Stimulated activated CD8-positive, alpha-beta memory T cell treated with anti-CD3 and anti-CD28 coated beads, Interleukin-15, amount 100 ng/mL, for 1 hour (primary cell): ENCODE data around the gene FOXE1.

ENCODE experiments used
- DNase-seq: peaks from one replicate; pipeline ENCODE4 v3.0.0-alpha.2; 2020; ENCODE audit warnings: low read depth

FOXE1 gene

DNA sequence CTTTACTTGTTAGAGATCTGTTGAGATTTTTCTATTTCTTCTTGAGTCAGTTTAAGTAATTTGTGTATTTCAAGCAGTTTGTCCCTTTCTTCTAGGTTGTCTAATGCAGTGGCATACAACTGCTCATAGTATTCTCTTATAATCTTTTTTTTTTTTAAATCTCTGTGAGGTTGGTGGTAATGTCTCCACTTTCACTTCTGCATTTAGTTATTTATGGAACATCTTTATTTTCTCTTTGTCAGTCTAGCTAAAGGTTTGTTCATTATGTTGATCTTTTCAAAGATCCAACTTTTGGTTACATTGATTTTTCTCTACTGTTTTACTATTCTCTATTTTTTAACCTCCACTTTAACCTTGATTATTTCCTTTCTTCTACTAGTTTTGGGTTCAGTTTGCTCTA is 13.8 kb downstream of the FOXE1 start:
- no peak for DNase-seq

DNA sequence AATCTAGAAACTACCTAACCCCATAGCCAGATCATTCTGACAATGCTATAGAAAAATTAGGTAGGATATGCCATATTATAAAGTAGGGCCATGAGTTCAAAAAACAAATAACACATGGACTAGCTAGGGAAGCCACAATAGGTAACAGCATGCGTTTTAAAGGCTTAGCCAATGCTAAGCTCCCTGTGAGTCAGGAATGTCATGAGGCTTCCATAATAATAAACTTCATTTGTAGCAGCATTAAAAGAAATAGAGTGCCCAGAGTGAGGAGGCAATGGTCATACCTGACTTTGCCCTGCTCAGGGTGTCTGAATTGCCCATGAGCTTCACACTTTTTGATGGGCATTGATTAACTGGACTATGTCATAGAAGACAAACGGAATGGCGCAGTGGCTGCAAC is 15.8 kb downstream of the FOXE1 start:
- DNase-seq = no peak

DNA sequence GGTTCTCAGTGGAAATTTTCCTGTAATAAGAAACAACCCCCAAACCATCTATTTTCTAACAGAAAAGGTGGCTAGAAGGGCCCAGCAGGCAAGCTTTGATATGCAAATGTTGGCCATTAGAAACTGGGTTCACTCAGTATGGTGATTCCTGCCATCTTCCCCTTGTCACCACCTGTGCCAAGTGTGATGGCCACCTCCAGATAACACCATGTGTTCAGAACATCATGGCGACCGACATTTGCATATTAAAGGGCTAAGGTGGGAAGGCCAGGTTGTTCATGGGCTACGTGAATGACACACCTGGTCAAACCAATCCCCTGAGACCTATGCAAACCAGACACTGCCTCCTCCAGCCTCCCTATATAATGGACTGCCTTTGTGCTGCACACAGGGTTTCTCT is 20.4 kb downstream of the FOXE1 start:
- no peak for DNase-seq

DNA sequence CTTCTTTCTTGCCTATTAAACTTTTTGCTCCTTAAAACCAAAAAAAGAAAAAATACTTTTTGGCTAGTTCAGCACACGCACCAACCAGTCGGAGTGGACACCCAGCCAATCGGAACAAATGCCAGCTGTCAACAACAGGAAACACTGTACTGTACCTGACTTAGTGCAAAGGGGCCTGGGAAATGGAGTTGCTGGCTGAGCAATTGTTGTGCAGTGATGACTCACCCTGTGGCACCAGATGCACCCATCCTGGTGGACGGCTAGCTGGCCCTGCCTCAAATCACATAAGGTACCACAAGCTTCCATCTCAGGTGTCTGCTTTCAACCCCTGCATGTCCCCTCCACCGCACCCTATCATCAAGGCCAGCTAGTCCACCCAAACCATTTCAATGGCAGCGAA is 20.9 kb downstream of the FOXE1 start:
- no peak for DNase-seq

DNA sequence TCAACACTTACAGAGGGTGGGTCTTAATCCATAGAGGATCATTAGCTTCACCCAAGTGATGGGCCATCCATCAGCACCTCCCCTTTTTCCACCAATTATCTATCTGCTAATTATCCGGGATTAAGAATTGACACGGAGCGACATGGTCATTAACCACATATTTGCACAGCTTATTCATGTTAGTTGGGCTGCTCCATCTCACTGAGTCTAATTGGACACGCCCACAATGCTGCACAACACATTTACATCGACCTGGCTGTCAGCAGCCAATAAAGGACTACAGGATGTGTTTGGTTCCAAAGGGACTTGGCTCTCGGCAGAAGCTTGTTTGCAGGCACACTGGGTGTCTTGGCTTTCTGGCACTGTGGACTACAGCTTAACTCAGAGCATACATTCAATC is 21.6 kb downstream of the FOXE1 start:
- no peak for DNase-seq

DNA sequence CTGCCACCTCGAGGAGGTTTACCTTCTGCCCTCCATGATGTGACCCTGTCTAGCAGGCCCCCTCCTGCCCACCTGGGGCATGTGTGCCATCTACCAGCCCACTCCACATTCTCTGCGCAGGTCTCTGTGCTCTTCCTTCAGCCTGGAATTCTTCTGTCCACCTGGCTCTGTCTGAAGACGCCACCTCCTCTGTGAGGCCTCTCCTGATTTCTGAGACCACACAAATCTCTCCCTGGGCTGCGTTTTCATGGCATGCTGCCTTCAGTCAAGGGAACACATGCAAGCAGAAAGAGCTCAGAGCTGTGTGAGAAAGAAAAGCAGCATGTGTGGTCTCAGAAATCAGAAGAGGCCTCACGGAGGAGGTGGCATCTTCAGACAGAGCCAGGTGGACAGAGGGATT is 22.1 kb downstream of the FOXE1 start:
- no peak for DNase-seq

DNA sequence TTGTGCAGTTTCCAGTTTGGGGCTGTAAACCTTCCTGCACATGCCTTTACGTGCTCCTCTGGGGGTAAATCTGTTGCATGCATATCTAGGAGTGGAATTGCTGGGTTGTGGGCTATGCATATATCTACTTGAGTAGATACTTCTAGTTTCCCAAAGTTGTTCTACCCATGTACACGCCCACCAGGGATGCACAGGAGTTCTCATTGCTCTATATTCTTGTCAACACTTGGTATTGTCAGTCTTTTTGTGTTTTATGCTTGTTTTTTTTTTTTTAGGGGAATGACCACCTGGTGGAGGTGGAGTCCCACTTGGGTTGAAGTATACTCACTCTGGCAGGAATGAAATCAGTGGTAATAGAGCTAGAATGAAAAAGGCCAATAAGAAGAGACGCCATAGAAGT is 23.0 kb downstream of the FOXE1 start:
- DNase-seq = no peak

DNA sequence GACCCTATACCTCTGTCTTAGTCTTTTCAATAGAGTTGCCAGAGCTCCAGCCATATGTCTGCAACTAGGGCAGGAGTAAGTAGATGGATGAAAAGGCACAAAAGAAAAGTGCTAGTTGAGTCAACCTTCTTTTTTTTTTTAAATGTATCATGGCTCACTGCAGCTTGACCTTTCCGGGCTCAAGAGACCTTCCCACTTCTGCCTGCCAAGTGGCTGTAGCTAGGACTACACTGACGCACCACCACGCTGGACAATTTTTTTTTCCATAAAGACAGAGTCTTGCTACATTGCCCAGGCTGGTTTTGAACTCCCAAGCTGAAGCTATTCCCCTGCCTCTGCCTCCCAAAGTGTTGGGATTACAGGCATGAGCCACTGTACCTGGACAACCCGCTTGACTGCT is 27.3 kb downstream of the FOXE1 start:
- DNase-seq = no peak

DNA sequence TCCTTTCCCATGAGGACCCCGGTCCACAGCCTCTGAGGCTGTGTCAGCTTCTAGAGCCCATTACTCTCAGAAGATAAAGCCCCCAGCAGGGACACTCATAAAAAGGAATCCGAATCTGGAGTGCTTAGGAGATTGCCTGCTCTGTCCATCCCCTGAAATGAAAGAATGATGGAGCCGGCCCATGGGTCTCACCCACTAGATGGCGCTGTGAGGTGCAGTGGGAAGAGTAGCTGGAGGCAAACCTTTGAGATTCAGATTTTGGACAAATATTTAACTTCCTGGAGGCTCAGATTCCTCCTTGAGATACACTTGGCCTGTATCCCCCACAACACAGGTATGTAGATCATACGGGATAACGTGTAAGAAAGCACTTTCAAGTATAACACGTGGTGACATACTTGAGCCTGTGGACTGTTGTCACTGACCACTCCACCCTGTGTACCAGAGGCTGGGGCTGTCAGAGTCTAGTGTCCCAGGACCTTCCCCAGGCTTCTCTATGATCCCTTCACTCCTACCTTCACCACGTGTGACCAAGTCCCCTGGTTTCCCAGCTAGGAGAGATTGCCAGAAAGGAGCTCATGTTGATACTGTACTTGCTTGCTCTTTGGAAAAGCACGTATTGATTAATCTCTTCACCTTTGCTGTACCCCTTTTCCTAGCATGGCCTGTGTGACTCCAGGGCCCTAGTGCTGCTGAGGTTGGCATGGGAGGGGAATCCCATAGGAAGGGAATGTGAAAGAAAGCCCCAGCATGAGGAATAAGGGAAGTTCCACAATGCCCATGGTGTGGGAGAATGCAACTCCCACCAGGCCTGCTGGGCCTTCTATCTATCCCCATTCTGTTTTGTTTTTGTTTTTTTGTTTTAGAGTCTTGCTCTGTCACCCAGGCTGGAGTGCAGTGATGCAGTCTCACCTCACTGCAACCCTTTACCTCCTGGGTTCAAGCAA is 37.2 kb downstream of the FOXE1 start:
- DNase-seq = peak; percentile 46

DNA sequence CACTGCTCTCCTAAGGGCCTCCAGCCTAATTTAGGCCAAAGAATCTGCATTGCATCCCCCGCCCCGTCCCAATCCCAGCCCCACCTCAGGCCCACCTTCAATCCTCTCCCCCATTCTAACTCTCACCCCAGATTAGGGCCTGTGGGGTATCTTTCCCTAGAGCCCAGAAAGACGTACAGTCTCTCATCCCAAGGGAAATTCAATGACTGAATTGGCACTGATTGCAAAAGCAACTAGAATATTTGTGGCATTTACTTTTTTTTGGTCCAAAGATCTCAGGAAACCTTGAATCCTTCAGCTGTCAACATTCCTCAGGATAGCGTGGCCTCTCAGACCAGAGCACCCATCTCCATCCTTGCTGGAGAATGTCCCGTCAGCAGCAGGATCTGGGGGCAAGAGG is 38.7 kb downstream of the FOXE1 start:
- no peak for DNase-seq

DNA sequence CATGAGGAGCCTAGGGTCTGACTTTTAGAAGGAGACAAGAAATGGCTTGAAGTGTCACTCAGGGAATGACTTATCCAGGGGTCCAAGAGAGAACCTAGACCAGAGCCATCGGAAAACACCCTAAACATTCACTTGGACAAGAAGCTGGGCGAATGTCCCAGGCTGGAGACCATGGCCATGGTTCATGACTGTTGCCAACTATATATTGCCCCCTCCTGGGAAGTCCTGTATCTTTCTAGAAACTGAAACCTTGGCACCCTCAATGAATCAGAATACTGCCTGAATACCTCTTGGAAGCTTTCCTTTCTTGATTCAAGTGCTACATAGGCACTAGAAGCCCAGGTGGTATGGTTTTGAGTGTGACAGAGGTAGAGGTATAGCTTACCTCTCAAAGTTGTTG is 39.4 kb downstream of the FOXE1 start:
- DNase-seq = no peak

DNA sequence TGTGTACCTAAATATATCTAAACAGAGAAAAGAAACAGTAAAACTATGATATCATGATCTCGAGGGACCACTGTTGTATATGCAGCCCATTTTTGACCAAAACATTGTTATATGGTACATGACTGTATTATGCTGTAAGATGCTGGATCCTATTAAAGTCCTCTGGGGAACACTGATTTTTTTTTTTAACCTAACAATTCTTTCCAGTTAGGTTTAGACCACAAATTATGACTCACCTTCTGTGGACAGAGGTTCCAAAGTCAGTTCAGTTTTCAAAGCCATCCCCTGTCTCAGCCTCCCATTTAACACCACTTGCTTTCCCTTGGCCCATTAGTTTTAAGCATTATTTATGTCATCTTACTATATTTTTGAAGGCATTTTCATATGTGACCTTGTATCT is 42.2 kb downstream of the FOXE1 start:
- DNase-seq = no peak

DNA sequence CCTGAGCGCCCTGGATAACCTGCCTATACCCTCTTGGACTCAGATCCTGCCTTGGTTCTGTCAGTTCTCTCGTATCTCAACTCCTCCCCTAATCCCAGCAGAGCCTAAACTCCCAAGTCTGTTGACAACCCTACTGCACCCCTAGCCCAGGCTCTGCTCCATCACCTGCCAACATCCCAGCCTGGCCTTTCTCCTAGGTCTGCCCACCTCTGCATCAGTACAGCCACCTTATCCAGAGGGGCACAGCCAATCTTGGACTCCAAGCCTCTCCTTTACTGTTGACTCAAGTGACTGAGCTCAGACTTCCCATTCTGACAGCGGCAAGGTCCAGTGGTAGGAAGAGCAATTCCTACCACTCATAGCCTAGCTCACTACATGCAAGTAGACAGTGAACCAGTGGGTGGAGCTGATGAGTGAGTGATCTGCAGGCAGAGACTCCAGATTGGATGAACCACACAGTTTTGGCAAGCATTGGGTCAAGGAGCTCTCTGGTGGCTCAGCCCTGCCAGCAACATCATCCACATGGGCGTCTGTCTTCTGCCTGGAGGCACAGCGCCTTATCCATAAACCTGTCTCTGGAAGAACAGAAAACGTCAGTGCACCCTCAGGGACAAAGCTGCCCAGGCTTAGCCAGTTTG is 42.8 kb downstream of the FOXE1 start:
- no peak for DNase-seq

DNA sequence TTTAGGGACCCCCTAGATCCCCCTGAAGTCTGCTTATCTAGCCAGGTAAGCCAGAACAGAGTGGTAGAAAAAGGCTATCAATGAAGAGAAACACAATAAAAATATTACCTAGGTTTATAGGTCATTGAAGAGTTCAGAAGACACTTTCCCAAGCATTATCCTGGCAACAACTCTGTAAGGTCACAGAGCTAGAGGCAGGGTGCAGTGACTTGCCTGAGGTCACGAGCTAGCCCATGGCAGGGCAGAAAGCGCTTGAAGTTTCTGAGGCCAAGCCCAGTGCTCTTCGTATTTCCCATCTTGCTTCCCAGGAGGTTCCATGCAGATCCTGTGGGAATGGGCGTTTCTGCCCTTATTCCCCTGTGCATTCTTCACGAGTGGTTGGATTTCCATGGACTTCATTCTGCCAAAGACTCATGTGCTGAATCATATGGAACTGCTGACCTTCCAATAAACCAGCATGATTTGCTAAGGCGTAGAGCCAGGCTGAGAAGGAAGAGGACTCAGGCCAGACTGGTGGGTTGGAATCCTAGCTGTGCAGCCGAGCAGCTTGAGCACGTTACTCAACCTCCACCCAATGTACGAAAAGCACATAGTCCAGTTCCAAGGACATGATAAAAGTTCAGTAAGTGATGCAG is 47.2 kb downstream of the FOXE1 start:
- DNase-seq = no peak

DNA sequence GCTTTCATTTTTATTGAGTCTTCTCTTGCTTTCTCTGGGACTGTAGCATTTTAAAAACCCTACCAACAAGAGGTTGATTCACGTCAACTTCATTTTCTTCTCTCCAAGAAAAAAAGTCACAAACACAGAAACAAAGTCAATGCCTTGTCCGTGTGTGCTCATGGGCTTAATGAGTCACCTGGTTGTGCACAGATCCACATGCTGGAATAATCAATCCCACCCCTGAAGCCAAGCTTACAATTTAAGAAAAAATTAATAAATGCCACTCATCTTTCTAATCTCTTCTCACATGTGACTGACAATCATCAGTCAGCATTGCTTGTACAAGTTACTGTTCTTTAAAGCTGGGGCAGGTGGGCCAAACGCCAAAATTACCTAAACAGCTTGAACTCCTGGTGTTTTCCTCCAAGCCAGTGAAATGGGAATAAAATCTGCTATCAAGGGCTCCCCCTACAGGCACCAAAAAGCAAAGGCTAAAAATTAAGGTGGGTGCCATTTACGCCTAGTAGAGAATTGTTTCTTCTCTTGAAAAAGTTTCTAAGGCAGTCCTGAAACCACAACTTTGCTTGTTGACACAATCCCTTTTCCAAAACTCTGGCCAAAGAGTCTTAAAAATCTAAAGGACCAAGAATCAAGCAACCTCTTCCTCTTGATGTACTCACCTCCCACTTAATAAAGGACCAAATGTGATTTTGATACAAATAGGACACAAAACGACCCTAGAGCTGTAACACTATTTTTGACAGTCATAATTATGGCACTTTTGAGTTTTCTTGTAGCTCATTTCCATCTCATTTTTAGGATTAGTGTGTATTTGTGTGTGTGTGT is 47.9 kb downstream of the FOXE1 start:
- DNase-seq = no peak

DNA sequence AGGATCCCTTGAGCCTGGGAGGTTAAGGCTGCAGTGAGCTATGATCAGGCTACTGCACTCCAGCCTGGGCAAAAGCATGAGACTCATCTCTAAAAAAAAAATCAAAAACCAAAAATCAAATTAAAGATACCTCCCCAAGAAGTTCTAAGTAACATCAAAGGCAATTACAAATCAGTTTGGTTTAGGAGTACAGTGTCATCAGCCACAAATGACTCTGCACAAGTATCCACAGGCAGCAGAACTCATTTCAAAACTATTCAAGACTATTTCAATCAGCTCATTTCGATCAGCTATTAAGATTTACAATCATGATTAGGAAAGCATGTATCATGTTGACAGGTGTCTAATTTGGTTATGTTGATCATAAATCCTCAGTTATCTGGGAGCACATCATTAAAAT is 50.2 kb downstream of the FOXE1 start:
- DNase-seq = no peak

DNA sequence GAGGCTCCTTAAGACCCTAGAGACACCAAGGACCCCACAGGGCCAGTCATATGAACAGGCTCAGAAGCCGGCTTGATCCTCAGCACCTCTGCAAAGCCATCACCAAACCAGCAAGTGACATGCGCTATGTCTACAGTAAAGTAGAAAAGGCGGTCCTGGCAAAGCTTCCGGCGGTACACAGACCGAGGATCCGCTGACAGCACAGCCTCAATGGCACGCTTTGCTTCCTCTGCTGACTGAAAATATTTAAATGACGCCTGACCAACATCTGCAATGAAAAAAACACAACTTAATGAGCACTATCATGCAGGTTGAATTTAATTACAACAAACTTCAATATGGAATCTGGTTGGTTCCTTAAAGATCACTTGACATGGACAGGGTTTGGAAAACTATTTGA is 51.7 kb downstream of the FOXE1 start:
- no peak for DNase-seq

DNA sequence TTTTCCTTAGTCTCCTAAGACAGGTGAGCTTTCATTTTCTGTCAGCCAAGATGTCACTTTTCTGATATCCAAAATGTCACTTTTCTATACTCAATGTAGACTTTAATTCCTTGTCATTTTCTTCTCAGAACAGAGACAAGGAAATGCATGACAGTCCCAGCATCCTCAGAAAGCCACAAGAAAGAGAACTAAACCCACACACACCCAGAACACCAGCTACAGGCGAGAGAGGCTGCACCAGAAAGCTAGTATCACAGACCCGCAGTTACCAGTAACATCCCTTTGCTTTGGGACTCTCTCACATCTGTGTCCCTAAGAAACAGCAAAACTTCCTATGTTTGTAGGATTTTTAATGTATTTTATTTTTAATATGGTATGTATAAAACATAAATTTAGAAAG is 52.2 kb downstream of the FOXE1 start:
- no peak for DNase-seq
